ENCODE data around the gene GRIP1. TPM values are rescaled to one million over a fixed set of nuclear protein-coding genes. Genes with fewer than 3 reads are reported as not detected.

The GRIP1 gene
- total and polyA plus RNA-seq, 2 donors (not counting 3 experiments of a cell fraction or from before 2014, with no cell fraction given), result 0.04 to 0.69 TPM

- ChIA-PET POLR2A (no interaction called here), CTCF (interaction anchor here (0.6 to 1.2 kb wide), 2 partner anchors 9 to 320 kb away, joined by 3 to 4 read pairs; no protein-coding TSS in a partner anchor)
- Histone ChIP-seq H3K4me3 (replicated peaks in 1 of 3; ENCODE audit: insufficient read depth in 1 of 3, low read depth in 1 of 3, low read length in 3 of 3) (no peak overlapping the region), H3K4me2 (ENCODE audit: insufficient read depth, low read length) (no peak overlapping the region), H3K4me1 (ENCODE audit: control insufficient read depth, extremely low read depth, insufficient read depth, low read length) (no peaks in the 10 kb centered on the region), H3K9me1 (replicated peaks; ENCODE audit: control insufficient read depth, extremely low read depth, insufficient read depth, low read length) (no peaks in the 10 kb centered on the region), H3K36me3 (ENCODE audit: control insufficient read depth in 2 of 2, extremely low read depth in 1 of 2, insufficient read depth in 2 of 2, low read length in 2 of 2) (no peaks in the 10 kb centered on the region), H3K9me3 (replicated peaks; ENCODE audit: control insufficient read depth, insufficient read depth, low read length) (no peaks in the 10 kb centered on the region), H3K79me2 (ENCODE audit: control insufficient read depth, insufficient read depth, low read length) (no peaks in the 10 kb centered on the region), H3K27me3 (ENCODE audit: control insufficient read depth in 2 of 2, insufficient read depth in 2 of 2, low read length in 2 of 2) (peaks cover 5 to 36% of the 10 kb centered on the region in 2 experiments), H3K9ac (replicated peaks; ENCODE audit: extremely low read depth, insufficient read depth, low read length) (no peak overlapping the region), H2AFZ (ENCODE audit: low read depth, low read length) (no peak overlapping the region), H4K20me1 (replicated peaks; ENCODE audit: control insufficient read depth, extremely low read depth, insufficient read depth, low read length) (no peaks in the 10 kb centered on the region), H3K27ac (ENCODE audit: insufficient read depth, low read depth, low read length) (no peak overlapping the region)
- TF ChIP-seq JUN (IDR thresholded peaks at IDR 0.05; ENCODE audit: borderline replicate concordance, insufficient read depth, insufficient read length, low read depth) (no peak), EZH2 (IDR thresholded peaks at IDR 0.05; ENCODE audit: borderline replicate concordance, low read depth, low read length, severe bottlenecking) (no peak), FOS (IDR thresholded peaks at IDR 0.05; ENCODE audit: borderline replicate concordance, insufficient read depth, low read length) (no peak), GATA2 (IDR thresholded peaks at IDR 0.05; ENCODE audit: insufficient read depth, insufficient read length, low read depth, low read length) (no peak), POLR2AphosphoS5 (IDR thresholded peaks at IDR 0.05; ENCODE audit: insufficient read depth, low read depth, low read length) (no peak), POLR2A (IDR thresholded peaks at IDR 0.05; ENCODE audit: low read depth, low read length) (no peak), MYC (IDR thresholded peaks at IDR 0.05; ENCODE audit: low read depth, low read length) (no peak)
- TF ChIP-seq, protein P1, sequence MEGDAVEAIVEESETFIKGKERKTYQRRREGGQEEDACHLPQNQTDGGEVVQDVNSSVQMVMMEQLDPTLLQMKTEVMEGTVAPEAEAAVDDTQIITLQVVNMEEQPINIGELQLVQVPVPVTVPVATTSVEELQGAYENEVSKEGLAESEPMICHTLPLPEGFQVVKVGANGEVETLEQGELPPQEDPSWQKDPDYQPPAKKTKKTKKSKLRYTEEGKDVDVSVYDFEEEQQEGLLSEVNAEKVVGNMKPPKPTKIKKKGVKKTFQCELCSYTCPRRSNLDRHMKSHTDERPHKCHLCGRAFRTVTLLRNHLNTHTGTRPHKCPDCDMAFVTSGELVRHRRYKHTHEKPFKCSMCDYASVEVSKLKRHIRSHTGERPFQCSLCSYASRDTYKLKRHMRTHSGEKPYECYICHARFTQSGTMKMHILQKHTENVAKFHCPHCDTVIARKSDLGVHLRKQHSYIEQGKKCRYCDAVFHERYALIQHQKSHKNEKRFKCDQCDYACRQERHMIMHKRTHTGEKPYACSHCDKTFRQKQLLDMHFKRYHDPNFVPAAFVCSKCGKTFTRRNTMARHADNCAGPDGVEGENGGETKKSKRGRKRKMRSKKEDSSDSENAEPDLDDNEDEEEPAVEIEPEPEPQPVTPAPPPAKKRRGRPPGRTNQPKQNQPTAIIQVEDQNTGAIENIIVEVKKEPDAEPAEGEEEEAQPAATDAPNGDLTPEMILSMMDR (IDR thresholded peaks at IDR 0.05; ENCODE audit: extremely low read depth in 1 of 2, insufficient read depth in 1 of 2, low read depth in 1 of 2, low read length in 2 of 2), result no peak
- TF ChIP-seq, protein P2, sequence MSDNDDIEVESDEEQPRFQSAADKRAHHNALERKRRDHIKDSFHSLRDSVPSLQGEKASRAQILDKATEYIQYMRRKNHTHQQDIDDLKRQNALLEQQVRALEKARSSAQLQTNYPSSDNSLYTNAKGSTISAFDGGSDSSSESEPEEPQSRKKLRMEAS (IDR thresholded peaks at IDR 0.05; ENCODE audit: insufficient read depth, insufficient read length), result no peak
- no peak for DNase-seq (ENCODE audit: low read depth, low spot score)
- no TSS peak for BruUV-seq (replicated peaks)
- FAIRE-seq, result no peak
- intact Hi-C loops (cut with micrococcal nuclease) (no loop called here), dilution Hi-C loops (cut with MboI; ENCODE audit: extremely low pct_ligation_motif_present, low sequenced_read_pairs) (no loop called here)
Observed at GRCh38 chr12:66699738-66700482, 21.0 kb upstream of the GRIP1 start.

All from endothelial cell of umbilical vein (primary cell).